Upper lobe of left lung (tissue), 4 donors: Measurements from ENCODE around the gene POLR3F.

Experiments
- CTCF ChIP-seq, 6 experiments: fragments of 450-650 bp in 4 of 6; fragments of 200-600 bp in 2 of 6; sonication (generic) in 2 of 6; IDR thresholded peaks; one replicate each; pipeline ENCODE4 v1.5.1; 2016 to 2019; ENCODE audit warnings: antibody characterized with exemption in 6 of 6
- EP300 ChIP-seq, 4 donors: sonication (generic); formaldehyde crosslinking; IDR thresholded peaks; one replicate each; pipeline ENCODE4 v1.5.1; 2017; ENCODE audit warnings: antibody characterized with exemption in 4 of 4, control low read depth in 2 of 4
- POLR2A ChIP-seq, 4 donors: fragments of 450-650 bp; IDR thresholded peaks; one replicate each; pipeline ENCODE4 v1.5.1; 2016 to 2017; ENCODE audit warnings: antibody characterized with exemption in 4 of 4, mild to moderate bottlenecking in 2 of 4
- POLR2AphosphoS5 ChIP-seq, 2 donors: sonication (generic); formaldehyde crosslinking; IDR thresholded peaks; one replicate each; pipeline ENCODE4 v1.5.1; 2017; ENCODE audit warnings: antibody characterized with exemption in 2 of 2

GRCh38 chr20:18515973-18516372, 48.8 kb downstream of the POLR3F start:
- TF ChIP-seq POLR2AphosphoS5 (IDR thresholded peaks at IDR 0.05) (no peak), CTCF (IDR thresholded peaks at IDR 0.05) (no peak), POLR2A (IDR thresholded peaks at IDR 0.05) (no peak), EP300 (IDR thresholded peaks at IDR 0.05) (no peak)
